ENCODE measurements around the gene GPC6.
"Not testable (repeated sequence)": the region's sequence is repeated elsewhere in the genome, so short reads cannot be mapped to it uniquely, and the experiment has no call there.

The GPC6 gene

GRCh38 chr13:94301487-94301886 is 1074.9 kb downstream of the GPC6 start:
- no peak overlapping the region for H3K9ac ChIP-seq (ENCODE audit: low read length)
- no peaks in the 10 kb centered on the region for H4K20me1 ChIP-seq (ENCODE audit: insufficient read depth, low read length)
- H3K79me2 ChIP-seq (ENCODE audit: insufficient read depth, low read length), result no peaks in the 10 kb centered on the region
- no peaks in the 10 kb centered on the region for H3K4me1 ChIP-seq (ENCODE audit: insufficient read depth, low read length, severe bottlenecking)
- no peaks in the 10 kb centered on the region for H3F3A ChIP-seq (ENCODE audit: insufficient read depth, low read length)
- H3K9me3 ChIP-seq (ENCODE audit: low read length), result no peaks in the 10 kb centered on the region
- no peak overlapping the region for H3K27ac ChIP-seq (ENCODE audit: low read depth, low read length, poor library complexity, severe bottlenecking)
- no peaks in the 10 kb centered on the region for H3K9me2 ChIP-seq (ENCODE audit: low read depth, low read length)
- no peak overlapping the region for H3K4me3 ChIP-seq (ENCODE audit: low read depth, low read length, poor library complexity, severe bottlenecking)
- H2AFZ ChIP-seq (ENCODE audit: low read length), result no peak overlapping the region
- no peak overlapping the region for H3K4me2 ChIP-seq (ENCODE audit: low read length)
- TF ChIP-seq CTCF (IDR thresholded peaks at IDR 0.05; ENCODE audit: low read length), result no peak
- no peaks in the 10 kb centered on the region for H3K36me3 ChIP-seq (ENCODE audit: insufficient read depth, low read length)
- H3K27me3 ChIP-seq (ENCODE audit: insufficient read depth, low read length), result no peaks in the 10 kb centered on the region

- not testable (repeated sequence) for H3K9ac ChIP-seq (ENCODE audit: low read length); H3F3A ChIP-seq (ENCODE audit: insufficient read depth, low read length); H2AFZ ChIP-seq (ENCODE audit: low read length); H3K9me3 ChIP-seq (ENCODE audit: low read length); H3K9me2 ChIP-seq (ENCODE audit: low read depth, low read length); H3K79me2 ChIP-seq (ENCODE audit: insufficient read depth, low read length); H3K36me3 ChIP-seq (ENCODE audit: insufficient read depth, low read length); H4K20me1 ChIP-seq (ENCODE audit: insufficient read depth, low read length); H3K27ac ChIP-seq (ENCODE audit: low read depth, low read length, poor library complexity, severe bottlenecking); H3K4me3 ChIP-seq (ENCODE audit: low read depth, low read length, poor library complexity, severe bottlenecking); H3K27me3 ChIP-seq (ENCODE audit: insufficient read depth, low read length); H3K4me1 ChIP-seq (ENCODE audit: insufficient read depth, low read length, severe bottlenecking); H3K4me2 ChIP-seq (ENCODE audit: low read length)
These were observed 1076.4 kb downstream of the GPC6 start for GRCh38 chr13:94302847-94303565.

GRCh38 chr13:94303644-94304174 is 1077.1 kb downstream of the GPC6 start:
- no peak overlapping the region for H3K4me3 ChIP-seq (ENCODE audit: low read depth, low read length, poor library complexity, severe bottlenecking)
- H2AFZ ChIP-seq (ENCODE audit: low read length), result no peak overlapping the region
- no peak overlapping the region for H3K4me2 ChIP-seq (ENCODE audit: low read length)
- H3K9ac ChIP-seq (ENCODE audit: low read length), result no peak overlapping the region
- H3K79me2 ChIP-seq (ENCODE audit: insufficient read depth, low read length), result no peaks in the 10 kb centered on the region
- H3F3A ChIP-seq (ENCODE audit: insufficient read depth, low read length), result no peaks in the 10 kb centered on the region
- no peaks in the 10 kb centered on the region for H3K27me3 ChIP-seq (ENCODE audit: insufficient read depth, low read length)
- H3K9me2 ChIP-seq (ENCODE audit: low read depth, low read length), result no peaks in the 10 kb centered on the region
- no peaks in the 10 kb centered on the region for H3K36me3 ChIP-seq (ENCODE audit: insufficient read depth, low read length)
- H3K27ac ChIP-seq (ENCODE audit: low read depth, low read length, poor library complexity, severe bottlenecking), result no peak overlapping the region
- TF ChIP-seq EZH2 (IDR thresholded peaks at IDR 0.05; ENCODE audit: borderline replicate concordance, low read length) (no peak), CTCF (IDR thresholded peaks at IDR 0.05; ENCODE audit: low read length) (no peak)
- H4K20me1 ChIP-seq (ENCODE audit: insufficient read depth, low read length), result no peaks in the 10 kb centered on the region
- no peaks in the 10 kb centered on the region for H3K9me3 ChIP-seq (ENCODE audit: low read length)
- H3K4me1 ChIP-seq (ENCODE audit: insufficient read depth, low read length, severe bottlenecking), result no peaks in the 10 kb centered on the region

- Histone ChIP-seq H3K9me3 (ENCODE audit: low read length) (no peaks in the 10 kb centered on the region), H4K20me1 (ENCODE audit: insufficient read depth, low read length) (no peaks in the 10 kb centered on the region), H3K27ac (ENCODE audit: low read depth, low read length, poor library complexity, severe bottlenecking) (no peak overlapping the region), H3K27me3 (ENCODE audit: insufficient read depth, low read length) (no peaks in the 10 kb centered on the region), H3K79me2 (ENCODE audit: insufficient read depth, low read length) (no peaks in the 10 kb centered on the region), H3K4me1 (ENCODE audit: insufficient read depth, low read length, severe bottlenecking) (no peaks in the 10 kb centered on the region), H3F3A (ENCODE audit: insufficient read depth, low read length) (no peaks in the 10 kb centered on the region), H3K36me3 (ENCODE audit: insufficient read depth, low read length) (no peaks in the 10 kb centered on the region), H3K9ac (ENCODE audit: low read length) (no peak overlapping the region), H3K4me3 (ENCODE audit: low read depth, low read length, poor library complexity, severe bottlenecking) (no peak overlapping the region), H3K4me2 (ENCODE audit: low read length) (no peak overlapping the region), H2AFZ (ENCODE audit: low read length) (no peak overlapping the region), H3K9me2 (ENCODE audit: low read depth, low read length) (no peaks in the 10 kb centered on the region)
- TF ChIP-seq EZH2 (IDR thresholded peaks at IDR 0.05; ENCODE audit: borderline replicate concordance, low read length), result no peak
- no peak for TF ChIP-seq CTCF (IDR thresholded peaks at IDR 0.05; ENCODE audit: low read length)
These were observed 1078.4 kb downstream of the GPC6 start for GRCh38 chr13:94305033-94305432.

Measured in OCI-LY1 (cell line).